Activated T-helper 2 cell treated with anti-CD3 and anti-CD28 coated beads, Interferon-gamma antibody, Interleukin-2, Interleukin-4, amounts not matched to agents 10 μg/mL and 5 μg/mL and 100 μg/mL, durations not matched to agents 14 hours and 24 hours and 36 hours (primary cell): ENCODE measurements around the gene PRKAR1B. TPM values are rescaled to one million over a fixed set of nuclear protein-coding genes. Genes with fewer than 3 reads are reported as not detected.
"Not testable (repeated sequence)": the region's sequence is repeated elsewhere in the genome, so short reads cannot be mapped to it uniquely, and the experiment has no call there.

ENCODE experiments used
- DNase-seq: peaks from one replicate; pipeline ENCODE4 v3.0.0; 2021; ENCODE audit warnings: low spot score
- H3K27ac Mint-ChIP-seq: one replicate; pipeline ENCODE4 v1.8.0; 2021; ENCODE audit warnings: mixed read lengths
- H3K27me3 Mint-ChIP-seq: one replicate; pipeline ENCODE4 v1.8.0; 2021; ENCODE audit warnings: low read depth, mixed read lengths
- H3K36me3 Mint-ChIP-seq: one replicate; pipeline ENCODE4 v1.8.0; 2021; ENCODE audit warnings: low read depth, mixed read lengths
- H3K4me1 Mint-ChIP-seq: one replicate; pipeline ENCODE4 v1.8.0; 2021; ENCODE audit warnings: low read depth, mixed read lengths
- H3K4me3 Mint-ChIP-seq: one replicate; pipeline ENCODE4 v1.8.0; 2021; ENCODE audit warnings: low read depth, mild to moderate bottlenecking, moderate library complexity, mixed read lengths
- H3K9me3 Mint-ChIP-seq: one replicate; pipeline ENCODE4 v1.8.0; 2021; ENCODE audit warnings: mixed read lengths
- intact Hi-C: fragments of 100-400 bp; cut with micrococcal nuclease; formaldehyde crosslinking; loops from one replicate; pipeline ENCODE4 v1.15.1; 2023
- total RNA-seq: library from RNA; stranded (reverse); gene quantifications from 2 replicates; pipeline ENCODE4 v1.2.3, GENCODE V29; 2022

Gene PRKAR1B
- total RNA-seq, 1 donor from 2014 or later = 38.9 TPM

- Mint-ChIP-seq H3K27ac (no peak overlapping the region), H3K9me3 (peaks cover 4% of the 10 kb centered on the region), H3K4me3 (no peak overlapping the region), H3K4me1 (peaks cover 7% of the 10 kb centered on the region), H3K27me3 (no peaks in the 10 kb centered on the region), H3K36me3 (peaks cover 3% of the 10 kb centered on the region)
- DNase-seq = no peak
- intact Hi-C loops = no loop called here
These were observed 85.8 kb downstream of the PRKAR1B start for GRCh38 chr7:641269-641671.

DNA sequence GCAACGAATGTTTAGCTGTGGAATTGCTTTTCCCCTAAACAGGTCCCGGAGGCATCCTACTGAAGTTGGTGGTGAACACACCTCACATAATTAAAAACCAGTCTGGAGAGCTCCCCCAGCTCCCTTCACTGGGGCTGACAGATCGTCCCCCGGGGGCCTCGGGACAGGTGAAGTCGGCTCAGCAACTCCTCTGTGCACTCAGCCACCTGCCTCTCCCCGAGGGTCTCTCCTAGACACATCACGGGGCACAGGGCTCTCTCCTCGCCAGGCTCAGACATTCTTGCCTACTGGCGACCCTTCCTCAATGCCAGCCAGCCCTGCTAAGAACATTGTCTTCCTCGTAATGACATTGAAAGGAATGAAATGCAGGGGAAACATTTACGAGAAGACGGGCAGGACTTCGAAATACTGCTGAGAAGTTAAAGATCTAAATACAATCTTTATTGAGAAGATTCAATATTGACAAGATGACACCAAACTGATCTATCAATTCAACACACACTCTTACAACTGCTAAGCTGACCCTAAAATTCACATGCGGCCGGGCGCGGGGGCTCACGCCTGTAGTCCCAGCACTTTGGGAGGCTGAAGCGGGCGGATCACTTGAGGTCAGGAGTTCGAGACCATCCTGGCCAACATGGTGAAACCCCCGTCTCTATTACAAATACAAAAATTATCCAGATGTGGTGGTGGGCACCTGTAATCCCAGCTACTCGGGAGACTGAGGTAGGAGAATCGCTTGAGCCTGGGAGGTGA is 88.6 kb downstream of the PRKAR1B start:
- H3K9me3 Mint-ChIP-seq = peaks cover 4% of the 10 kb centered on the region
- peaks cover 3% of the 10 kb centered on the region for H3K36me3 Mint-ChIP-seq
- DNase-seq = no peak
- H3K27me3 Mint-ChIP-seq = no peaks in the 10 kb centered on the region
- intact Hi-C loops = loop anchor here (5.0 kb wide), 1 partner anchor 316 kb away; no protein-coding TSS in a partner anchor
- H3K4me3 Mint-ChIP-seq = no peak overlapping the region
- H3K4me1 Mint-ChIP-seq = peaks cover 7% of the 10 kb centered on the region
- H3K27ac Mint-ChIP-seq = no peak overlapping the region

GRCh38 chr7:637826-638225 is 89.3 kb downstream of the PRKAR1B start:
- H3K9me3 Mint-ChIP-seq = peaks cover 4% of the 10 kb centered on the region
- no peaks in the 10 kb centered on the region for H3K27me3 Mint-ChIP-seq
- peaks cover 7% of the 10 kb centered on the region for H3K4me1 Mint-ChIP-seq
- no peak overlapping the region for H3K27ac Mint-ChIP-seq
- intact Hi-C loops = loop anchor here (5.0 kb wide), 1 partner anchor 316 kb away; no protein-coding TSS in a partner anchor
- no peak for DNase-seq
- H3K4me3 Mint-ChIP-seq = no peak overlapping the region
- H3K36me3 Mint-ChIP-seq = peaks cover 3% of the 10 kb centered on the region

DNA sequence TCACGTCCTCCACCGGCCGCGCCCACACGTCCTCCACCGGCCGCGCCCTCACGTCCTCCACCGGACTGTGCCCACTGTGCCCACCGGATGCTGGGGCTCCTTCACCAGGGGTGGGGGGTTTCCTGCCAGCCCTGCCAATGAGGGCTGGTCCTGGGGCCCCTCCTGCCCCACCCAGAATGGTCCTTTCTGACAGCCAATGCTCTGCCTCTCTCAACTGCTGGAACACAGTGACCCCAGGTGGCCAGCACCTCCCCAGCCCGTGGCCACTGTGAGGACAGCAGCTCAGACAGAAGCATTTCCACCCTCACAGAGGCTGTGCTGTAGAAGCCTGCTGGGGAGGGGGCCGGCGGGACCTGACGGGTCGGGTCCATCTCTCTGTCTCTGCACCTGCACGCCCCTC is 90.7 kb downstream of the PRKAR1B start:
- intact Hi-C loops = loop anchor here (5.0 kb wide), 1 partner anchor 314 kb away; no protein-coding TSS in a partner anchor
- Mint-ChIP-seq H3K4me1 (peaks cover 7% of the 10 kb centered on the region), H3K4me3 (no peak overlapping the region), H3K27ac (no peak overlapping the region), H3K9me3 (peaks cover 4% of the 10 kb centered on the region), H3K27me3 (no peaks in the 10 kb centered on the region), H3K36me3 (no peaks in the 10 kb centered on the region)
- no peak for DNase-seq

DNA sequence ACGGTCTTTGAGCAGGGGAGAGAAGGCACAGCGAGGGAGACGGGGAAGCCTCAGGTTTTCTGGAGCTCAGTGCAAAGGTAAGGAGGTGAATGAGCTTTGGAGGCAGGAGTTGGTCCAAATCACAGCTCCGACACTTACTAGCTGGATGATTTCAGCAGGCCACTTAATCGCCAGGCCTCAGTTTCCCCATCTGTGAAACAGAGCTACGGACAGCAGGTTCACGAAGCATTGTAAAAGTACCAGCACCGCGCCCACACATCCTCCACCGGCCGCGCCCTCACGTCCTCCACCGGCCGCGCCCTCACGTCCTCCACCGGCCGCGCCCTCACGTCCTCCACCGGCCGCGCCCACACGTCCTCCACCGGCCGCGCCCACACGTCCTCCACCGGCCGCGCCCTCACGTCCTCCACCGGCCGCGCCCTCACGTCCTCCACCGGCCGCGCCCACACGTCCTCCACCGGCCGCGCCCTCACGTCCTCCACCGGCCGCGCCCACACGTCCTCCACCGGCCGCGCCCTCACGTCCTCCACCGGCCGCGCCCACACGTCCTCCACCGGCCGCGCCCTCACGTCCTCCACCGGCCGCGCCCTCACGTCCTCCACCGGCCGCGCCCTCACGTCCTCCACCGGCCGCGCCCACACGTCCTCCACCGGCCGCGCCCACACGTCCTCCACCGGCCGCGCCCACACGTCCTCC is 91.2 kb downstream of the PRKAR1B start:
- H3K27me3 Mint-ChIP-seq, H3K36me3 Mint-ChIP-seq, H3K9me3 Mint-ChIP-seq, DNase-seq, H3K4me3 Mint-ChIP-seq, H3K4me1 Mint-ChIP-seq, H3K27ac Mint-ChIP-seq: not testable (repeated sequence)
- intact Hi-C loops = loop anchor here (5.0 kb wide), 1 partner anchor 314 kb away; no protein-coding TSS in a partner anchor

- H3K36me3 Mint-ChIP-seq = no peaks in the 10 kb centered on the region
These were observed 91.9 kb downstream of the PRKAR1B start for GRCh38 chr7:635227-635626.

GRCh38 chr7:633381-634018 is 93.6 kb downstream of the PRKAR1B start:
- DNase-seq = no peak
- H3K4me3 Mint-ChIP-seq = no peak overlapping the region
- no peaks in the 10 kb centered on the region for H3K36me3 Mint-ChIP-seq
- no peaks in the 10 kb centered on the region for H3K9me3 Mint-ChIP-seq
- intact Hi-C loops = no loop called here
- H3K27me3 Mint-ChIP-seq = no peaks in the 10 kb centered on the region
- H3K4me1 Mint-ChIP-seq = no peaks in the 10 kb centered on the region
- no peak overlapping the region for H3K27ac Mint-ChIP-seq

More at GRCh38 chr7:635227-635626, 91.9 kb downstream of the PRKAR1B start:
- intact Hi-C loops = loop anchor here (5.0 kb wide), 1 partner anchor 313 kb away; no protein-coding TSS in a partner anchor
- Mint-ChIP-seq H3K27me3 (no peaks in the 10 kb centered on the region), H3K9me3 (no peaks in the 10 kb centered on the region), H3K27ac (no peak overlapping the region), H3K4me1 (peaks cover 4% of the 10 kb centered on the region), H3K4me3 (no peak overlapping the region)
- no peak for DNase-seq

DNA sequence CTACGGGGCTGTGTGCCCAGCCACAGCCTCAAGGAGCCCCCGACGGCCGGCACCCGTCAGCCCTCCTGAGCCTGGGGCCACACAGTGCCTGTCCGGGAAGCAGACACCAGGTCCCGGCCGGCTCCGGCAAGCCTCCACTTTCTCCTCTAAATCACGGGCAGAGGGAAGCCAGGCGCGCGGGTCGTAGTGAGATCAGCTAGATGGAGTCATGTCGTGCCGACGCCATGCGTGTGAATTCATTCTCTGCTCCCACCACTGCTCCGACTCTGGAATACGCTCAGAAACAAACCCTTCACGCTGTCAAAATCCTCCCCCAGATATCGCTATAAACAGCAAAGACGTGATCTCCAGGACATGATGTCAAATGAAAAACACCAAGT is 94.3 kb downstream of the PRKAR1B start:
- H3K36me3 Mint-ChIP-seq = no peaks in the 10 kb centered on the region
- no peaks in the 10 kb centered on the region for H3K9me3 Mint-ChIP-seq
- intact Hi-C loops = no loop called here
- no peak overlapping the region for H3K27ac Mint-ChIP-seq
- no peaks in the 10 kb centered on the region for H3K27me3 Mint-ChIP-seq
- no peaks in the 10 kb centered on the region for H3K4me1 Mint-ChIP-seq
- DNase-seq = no peak
- H3K4me3 Mint-ChIP-seq = no peak overlapping the region

DNA sequence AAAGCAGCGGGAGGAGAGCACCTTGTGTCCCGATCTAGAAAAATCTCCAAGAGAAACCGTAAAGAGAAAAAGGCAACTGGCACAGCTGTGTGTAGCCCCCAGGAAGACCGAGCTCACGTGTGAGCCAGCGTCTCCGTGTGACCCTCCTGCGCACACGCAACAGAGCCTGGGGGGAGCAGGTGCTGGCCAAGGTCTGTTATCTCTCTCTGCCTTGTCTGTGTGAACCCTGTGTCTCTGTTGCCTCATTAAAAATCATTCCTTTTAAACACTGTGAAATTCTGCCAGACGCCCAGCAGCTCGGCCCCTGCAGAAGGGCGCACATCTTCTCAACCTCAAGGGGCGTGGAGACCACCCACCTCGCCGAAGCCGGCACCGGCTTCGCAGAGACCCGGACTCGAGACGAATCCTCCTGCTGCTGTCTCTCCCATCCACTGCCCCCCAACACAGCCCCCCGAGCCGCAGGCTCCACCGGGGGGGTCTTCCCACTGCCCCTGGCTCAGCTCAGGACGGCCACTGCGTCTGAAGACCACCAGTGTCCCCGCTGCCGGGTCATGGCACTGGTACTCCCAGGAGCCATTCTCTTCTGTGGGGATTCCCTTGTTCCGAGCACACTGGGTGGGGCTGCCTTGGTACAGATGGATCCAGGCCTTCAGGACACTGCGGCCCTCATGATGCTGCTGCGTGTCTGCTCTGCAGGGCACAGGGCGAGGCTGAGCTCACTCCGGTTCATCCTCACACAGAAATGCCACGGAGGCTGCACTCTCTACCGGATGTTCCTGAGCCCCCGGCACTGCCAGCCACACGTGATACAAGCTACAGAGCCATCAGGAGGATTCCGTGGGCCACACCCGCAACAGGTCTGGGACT is 94.9 kb downstream of the PRKAR1B start:
- DNase-seq = no peak
- Mint-ChIP-seq H3K36me3 (peaks cover 2% of the 10 kb centered on the region), H3K27ac (no peak overlapping the region), H3K4me3 (no peak overlapping the region), H3K27me3 (no peaks in the 10 kb centered on the region), H3K9me3 (no peaks in the 10 kb centered on the region), H3K4me1 (no peaks in the 10 kb centered on the region)
- intact Hi-C loops = no loop called here

GRCh38 chr7:631291-631711 is 95.8 kb downstream of the PRKAR1B start:
- no peak overlapping the region for H3K4me3 Mint-ChIP-seq

GRCh38 chr7:630539-630938 is 96.5 kb downstream of the PRKAR1B start:
- no peak overlapping the region for H3K4me3 Mint-ChIP-seq
- no peak overlapping the region for H3K27ac Mint-ChIP-seq
- intact Hi-C loops = no loop called here
- H3K4me1 Mint-ChIP-seq = no peaks in the 10 kb centered on the region
- no peak for DNase-seq
- H3K27me3 Mint-ChIP-seq = no peaks in the 10 kb centered on the region
- H3K9me3 Mint-ChIP-seq = peaks cover 7% of the 10 kb centered on the region
- H3K36me3 Mint-ChIP-seq = peaks cover 7% of the 10 kb centered on the region

More at GRCh38 chr7:631291-631711, 95.8 kb downstream of the PRKAR1B start:
- no peak for DNase-seq
- H3K27me3 Mint-ChIP-seq = no peaks in the 10 kb centered on the region
- H3K27ac Mint-ChIP-seq = no peak overlapping the region
- intact Hi-C loops = no loop called here
- no peaks in the 10 kb centered on the region for H3K4me1 Mint-ChIP-seq
- H3K9me3 Mint-ChIP-seq = peaks cover under 1% of the 10 kb centered on the region
- peaks cover 2% of the 10 kb centered on the region for H3K36me3 Mint-ChIP-seq

GRCh38 chr7:630111-630511 is 97.0 kb downstream of the PRKAR1B start:
- DNase-seq = no peak
- no peak overlapping the region for H3K27ac Mint-ChIP-seq
- H3K4me3 Mint-ChIP-seq = no peak overlapping the region
- peaks cover 10% of the 10 kb centered on the region for H3K9me3 Mint-ChIP-seq
- intact Hi-C loops = no loop called here
- H3K36me3 Mint-ChIP-seq = peaks cover 10% of the 10 kb centered on the region
- H3K4me1 Mint-ChIP-seq = no peaks in the 10 kb centered on the region
- H3K27me3 Mint-ChIP-seq = no peaks in the 10 kb centered on the region
